Fibroblast of lung (primary cell): Measurements from ENCODE around the gene TOX2. TPM values are rescaled to one million over a fixed set of nuclear protein-coding genes. Genes with fewer than 3 reads are reported as not detected.

ENCODE experiments used
- DNase-seq, 2 donors: peaks; one replicate each; pipeline versions ENCODE4 v3.0.0 to v3.0.0-alpha.2; 2010; ENCODE audit warnings: low read depth in 2 of 2
- H2AFZ ChIP-seq: 2 replicates; pipeline ENCODE4 v1.5.1; 2012; ENCODE audit warnings: low read length, control low read depth, inconsistent platforms
- H3K27ac ChIP-seq: 2 replicates; pipeline ENCODE4 v1.5.1; 2011; ENCODE audit warnings: low read length, control low read depth; ENCODE audit not compliant: insufficient read depth
- H3K27me3 ChIP-seq: 2 replicates; pipeline ENCODE4 v1.5.1; 2011; ENCODE audit warnings: mild to moderate bottlenecking, low read length; ENCODE audit not compliant: control insufficient read depth, insufficient read depth
- H3K36me3 ChIP-seq: 2 replicates; pipeline ENCODE4 v1.5.1; 2011; ENCODE audit warnings: low read length; ENCODE audit not compliant: control insufficient read depth, insufficient read depth
- H3K4me1 ChIP-seq: 2 replicates; pipeline ENCODE4 v1.5.1; 2011; ENCODE audit warnings: low read length; ENCODE audit not compliant: control insufficient read depth, insufficient read depth; ENCODE audit errors: extremely low read depth
- H3K4me2 ChIP-seq: 2 replicates; pipeline ENCODE4 v1.5.1; 2011; ENCODE audit warnings: low read length, control low read depth; ENCODE audit not compliant: insufficient read depth; ENCODE audit errors: extremely low read depth
- H3K4me3 ChIP-seq, 4 experiments: fragments of 200-600 bp in 1 of 4; sonication (generic) in 1 of 4; replicated peaks in 1 of 4; 2 replicates each; pipeline ENCODE4 v1.5.1; 2011 to 2016; ENCODE audit warnings: low read length in 4 of 4, low read depth in 3 of 4, mild to moderate bottlenecking in 3 of 4, control low read depth in 2 of 4, inconsistent platforms in 1 of 4, mixed read lengths in 1 of 4; ENCODE audit not compliant: insufficient read depth in 1 of 4; ENCODE audit errors: control extremely low read depth in 1 of 4
- H3K79me2 ChIP-seq: 2 replicates; pipeline ENCODE4 v1.5.1; 2012; ENCODE audit warnings: mild to moderate bottlenecking, low read length, inconsistent platforms; ENCODE audit not compliant: control insufficient read depth, insufficient read depth
- H3K9ac ChIP-seq: 2 replicates; pipeline ENCODE4 v1.5.1; 2011; ENCODE audit warnings: mild to moderate bottlenecking, low read length, control low read depth; ENCODE audit not compliant: insufficient read depth
- H3K9me3 ChIP-seq: 2 replicates; pipeline ENCODE4 v1.5.1; 2012; ENCODE audit warnings: low read depth, low read length; ENCODE audit not compliant: control insufficient read depth, insufficient read depth
- H4K20me1 ChIP-seq: 2 replicates; pipeline ENCODE4 v1.5.1; 2011; ENCODE audit warnings: low read length; ENCODE audit not compliant: control insufficient read depth, insufficient read depth; ENCODE audit errors: extremely low read depth
- CTCF ChIP-seq, 2 donors: IDR thresholded peaks in 1 of 2; conservative IDR thresholded peaks in 1 of 2; 1 replicate in 1 of 2; 2 replicates in 1 of 2; pipeline ENCODE4 v1.5.1; 2011 to 2012; ENCODE audit warnings: low read length in 2 of 2, control low read depth in 1 of 2, inconsistent platforms in 1 of 2, low read depth in 1 of 2, mild to moderate bottlenecking in 1 of 2
- EZH2 ChIP-seq: IDR thresholded peaks from 2 replicates; pipeline ENCODE4 v1.5.1; 2012; ENCODE audit warnings: low read length, control low read depth, mild to moderate bottlenecking; ENCODE audit errors: missing control alignments
- polyA plus RNA-seq, 2 donors: library from polyadenylated mRNA; depleted of rRNA in 1 of 2; stranded (reverse) in 1 of 2; unstranded in 1 of 2; fragments of >200 nt; gene quantifications; 2 replicates each; pipeline ENCODE4 v1.2.1, GENCODE V29; 2011 to 2012; ENCODE audit warnings: missing spikeins in 1 of 2
- total RNA-seq: library from RNA; depleted of rRNA; stranded (reverse); fragments of >200 nt; gene quantifications from 2 replicates; pipeline ENCODE4 v1.2.1, GENCODE V29; 2014

TOX2 gene
- total and polyA plus RNA-seq, 2 donors (not counting 1 experiment from before 2014, with no cell fraction given), result 5.9 to 9.6 TPM

- no peak overlapping the region for H3K27ac ChIP-seq
- DNase-seq, result no peak
Measured at GRCh38 chr20:44004306-44004915, 89.8 kb downstream of the TOX2 start.

GRCh38 chr20:44005661-44006060 lies 91.0 kb downstream of the TOX2 start:
- TF ChIP-seq EZH2, result no peak
- TF ChIP-seq CTCF (conservative IDR thresholded peaks at IDR 0.05 in 1 of 2, IDR thresholded peaks at IDR 0.05 in 1 of 2; ENCODE audit: low read depth in 1 of 2, low read length in 2 of 2), result no peak
- no peaks in the 10 kb centered on the region for H4K20me1 ChIP-seq

More at GRCh38 chr20:44004306-44004915, 89.8 kb downstream of the TOX2 start:
- TF ChIP-seq EZH2, result no peak
- no peak for TF ChIP-seq CTCF (conservative IDR thresholded peaks at IDR 0.05 in 1 of 2, IDR thresholded peaks at IDR 0.05 in 1 of 2; ENCODE audit: low read depth in 1 of 2, low read length in 2 of 2)
- peaks cover 5% of the 10 kb centered on the region for H3K36me3 ChIP-seq
- no peak overlapping the region for H3K4me3 ChIP-seq
- no peaks in the 10 kb centered on the region for H3K27me3 ChIP-seq
- H3K4me2 ChIP-seq, result no peak overlapping the region
- H3K9me3 ChIP-seq, result no peaks in the 10 kb centered on the region
- H2AFZ ChIP-seq, result no peak overlapping the region
- no peaks in the 10 kb centered on the region for H3K79me2 ChIP-seq
- no peaks in the 10 kb centered on the region for H4K20me1 ChIP-seq
- no peaks in the 10 kb centered on the region for H3K4me1 ChIP-seq
- H3K9ac ChIP-seq, result no peak overlapping the region

GRCh38 chr20:44006126-44006525 lies 91.5 kb downstream of the TOX2 start:
- no peaks in the 10 kb centered on the region for H3K9me3 ChIP-seq
- H3K4me3 ChIP-seq, result no peak overlapping the region
- H3K79me2 ChIP-seq, result no peaks in the 10 kb centered on the region
- no peak for TF ChIP-seq EZH2
- TF ChIP-seq CTCF (conservative IDR thresholded peaks at IDR 0.05 in 1 of 2, IDR thresholded peaks at IDR 0.05 in 1 of 2; ENCODE audit: low read depth in 1 of 2, low read length in 2 of 2), result no peak
- no peak overlapping the region for H3K9ac ChIP-seq
- H2AFZ ChIP-seq, result no peak overlapping the region
- H3K36me3 ChIP-seq, result peaks cover 5% of the 10 kb centered on the region
- no peaks in the 10 kb centered on the region for H4K20me1 ChIP-seq
- H3K4me2 ChIP-seq, result no peak overlapping the region
- H3K4me1 ChIP-seq, result no peaks in the 10 kb centered on the region
- DNase-seq, result no peak
- H3K27ac ChIP-seq, result no peak overlapping the region
- H3K27me3 ChIP-seq, result no peaks in the 10 kb centered on the region

More at GRCh38 chr20:44005661-44006060, 91.0 kb downstream of the TOX2 start:
- no peak for DNase-seq
- no peak overlapping the region for H3K4me2 ChIP-seq
- no peaks in the 10 kb centered on the region for H3K79me2 ChIP-seq
- no peak overlapping the region for H3K4me3 ChIP-seq
- no peaks in the 10 kb centered on the region for H3K9me3 ChIP-seq
- no peak overlapping the region for H3K9ac ChIP-seq
- no peaks in the 10 kb centered on the region for H3K4me1 ChIP-seq
- no peak overlapping the region for H2AFZ ChIP-seq
- H3K27ac ChIP-seq, result no peak overlapping the region
- H3K27me3 ChIP-seq, result no peaks in the 10 kb centered on the region
- H3K36me3 ChIP-seq, result peaks cover 5% of the 10 kb centered on the region
